Vagina (tissue), 2 donors: ENCODE measurements around the gene EFNA4. TPM values are rescaled to one million over a fixed set of nuclear protein-coding genes. Genes with fewer than 3 reads are reported as not detected.
"Not testable (repeated sequence)": the region's sequence is repeated elsewhere in the genome, so short reads cannot be mapped to it uniquely, and the experiment has no call there.

Experiments
- DNase-seq, 2 donors: peaks; one replicate each; pipeline ENCODE4 v3.0.0-alpha.2; 2017; ENCODE audit errors: extremely low spot score in 2 of 2
- H3K27ac ChIP-seq: fragments of 200-600 bp; sonication (generic); one replicate; pipeline ENCODE4 v1.5.1; 2019
- H3K27me3 ChIP-seq: fragments of 200-600 bp; sonication (generic); one replicate; pipeline ENCODE4 v1.5.1; 2019
- H3K36me3 ChIP-seq, 2 donors: fragments of 200-600 bp; sonication (generic); one replicate each; pipeline ENCODE4 v1.5.1; 2017 to 2019
- H3K4me1 ChIP-seq: fragments of 200-600 bp; sonication (generic); one replicate; pipeline ENCODE4 v1.5.1; 2019
- H3K4me3 ChIP-seq, 2 donors: fragments of 200-600 bp; sonication (generic); 1 replicate in 1 of 2; 2 replicates in 1 of 2; pipeline ENCODE4 v1.5.1; 2016 to 2019
- H3K9me3 ChIP-seq: fragments of 200-600 bp; sonication (generic); one replicate; pipeline ENCODE4 v1.5.1; 2019
- CTCF ChIP-seq, 3 experiments: fragments of 450-650 bp in 2 of 3; fragments of 200-600 bp in 1 of 3; sonication (generic) in 1 of 3; IDR thresholded peaks; one replicate each; pipeline ENCODE4 v1.5.1; 2017 to 2019; ENCODE audit warnings: antibody characterized with exemption in 3 of 3, mild to moderate bottlenecking in 2 of 3, moderate library complexity in 2 of 3
- POLR2A ChIP-seq, 2 donors: fragments of 450-650 bp; IDR thresholded peaks; one replicate each; pipeline ENCODE4 v1.6.1; 2017; ENCODE audit warnings: antibody characterized with exemption in 2 of 2, mild to moderate bottlenecking in 2 of 2, moderate library complexity in 2 of 2
- POLR2AphosphoS5 ChIP-seq, 2 donors: sonication (generic); formaldehyde crosslinking; IDR thresholded peaks; one replicate each; pipeline ENCODE4 v1.9.0; 2017; ENCODE audit warnings: antibody characterized with exemption in 2 of 2, mild to moderate bottlenecking in 2 of 2, low read depth in 1 of 2; ENCODE audit not compliant: insufficient read depth in 1 of 2
- intact Hi-C: fragments of 100-400 bp; cut with DNase I; formaldehyde crosslinking; loops from one replicate; pipeline ENCODE4 v1.15.1; 2023
- total RNA-seq: library from RNA; depleted of rRNA; stranded (reverse); fragments of >200 nt; gene quantifications from one replicate; pipeline ENCODE4 v1.2.3, GENCODE V29; 2016

EFNA4 gene
- total RNA-seq, 1 donor from 2014 or later = 13.8 TPM

GRCh38 chr1:155110381-155110780 is 46.8 kb downstream of the EFNA4 start:
- Histone ChIP-seq H3K27me3 (no peaks in the 10 kb centered on the region), H3K4me1 (no peaks in the 10 kb centered on the region), H3K27ac (no peak overlapping the region), H3K4me3 (no peak overlapping the region), H3K9me3 (no peaks in the 10 kb centered on the region), H3K36me3 (no peaks in the 10 kb centered on the region)
- DNase-seq = no peak
- intact Hi-C loops = no loop called here
- TF ChIP-seq POLR2AphosphoS5 (IDR thresholded peaks at IDR 0.05; ENCODE audit: insufficient read depth in 1 of 2, low read depth in 1 of 2) (no peak), POLR2A (IDR thresholded peaks at IDR 0.05) (no peak), CTCF (IDR thresholded peaks at IDR 0.05) (no peak)

DNA sequence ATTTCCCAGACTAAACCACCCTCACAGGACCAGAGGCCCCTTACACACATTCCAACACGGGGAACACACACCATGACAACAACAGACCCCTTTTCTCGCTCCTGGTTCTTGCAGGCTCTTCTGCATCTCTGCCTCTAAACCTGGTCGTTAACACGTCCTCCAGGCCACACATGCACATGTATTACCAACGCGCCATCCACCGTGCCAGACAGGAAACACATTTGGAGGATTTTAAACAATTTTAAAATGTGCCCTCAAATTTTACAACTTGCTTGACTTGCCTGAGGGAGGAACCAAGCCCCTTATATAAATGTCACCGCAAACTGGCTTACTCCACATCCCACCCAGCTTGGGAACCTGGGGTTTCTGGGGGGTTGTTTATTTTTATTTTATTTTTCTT is 47.3 kb downstream of the EFNA4 start:
- no peak overlapping the region for H3K4me3 ChIP-seq
- intact Hi-C loops = no loop called here
- TF ChIP-seq POLR2A (IDR thresholded peaks at IDR 0.05) (no peak), POLR2AphosphoS5 (IDR thresholded peaks at IDR 0.05; ENCODE audit: insufficient read depth in 1 of 2, low read depth in 1 of 2) (no peak), CTCF (IDR thresholded peaks at IDR 0.05) (no peak)
- no peak overlapping the region for H3K27ac ChIP-seq
- no peaks in the 10 kb centered on the region for H3K4me1 ChIP-seq
- no peaks in the 10 kb centered on the region for H3K27me3 ChIP-seq
- no peaks in the 10 kb centered on the region for H3K9me3 ChIP-seq
- no peaks in the 10 kb centered on the region for H3K36me3 ChIP-seq
- no peak for DNase-seq

GRCh38 chr1:155113450-155113980 is 50.0 kb downstream of the EFNA4 start:
- TF ChIP-seq CTCF (IDR thresholded peaks at IDR 0.05) = no peak
- no peak overlapping the region for H3K27ac ChIP-seq
- no peaks in the 10 kb centered on the region for H3K9me3 ChIP-seq
- intact Hi-C loops = no loop called here
- H3K36me3 ChIP-seq = no peaks in the 10 kb centered on the region
- no peaks in the 10 kb centered on the region for H3K27me3 ChIP-seq
- H3K4me3 ChIP-seq = no peak overlapping the region
- no peak for DNase-seq
- H3K4me1 ChIP-seq = no peaks in the 10 kb centered on the region

- Histone ChIP-seq H3K36me3 (no peaks in the 10 kb centered on the region), H3K27ac (no peak overlapping the region), H3K4me1 (no peaks in the 10 kb centered on the region), H3K4me3 (no peak overlapping the region), H3K27me3 (no peaks in the 10 kb centered on the region), H3K9me3 (no peaks in the 10 kb centered on the region)
- no peak for TF ChIP-seq POLR2A (IDR thresholded peaks at IDR 0.05)
- no peak for TF ChIP-seq CTCF (IDR thresholded peaks at IDR 0.05)
- no peak for TF ChIP-seq POLR2AphosphoS5 (IDR thresholded peaks at IDR 0.05; ENCODE audit: insufficient read depth in 1 of 2, low read depth in 1 of 2)
- no peak for DNase-seq
- intact Hi-C loops = no loop called here
Observed at GRCh38 chr1:155116113-155116764, 52.7 kb downstream of the EFNA4 start.

DNA sequence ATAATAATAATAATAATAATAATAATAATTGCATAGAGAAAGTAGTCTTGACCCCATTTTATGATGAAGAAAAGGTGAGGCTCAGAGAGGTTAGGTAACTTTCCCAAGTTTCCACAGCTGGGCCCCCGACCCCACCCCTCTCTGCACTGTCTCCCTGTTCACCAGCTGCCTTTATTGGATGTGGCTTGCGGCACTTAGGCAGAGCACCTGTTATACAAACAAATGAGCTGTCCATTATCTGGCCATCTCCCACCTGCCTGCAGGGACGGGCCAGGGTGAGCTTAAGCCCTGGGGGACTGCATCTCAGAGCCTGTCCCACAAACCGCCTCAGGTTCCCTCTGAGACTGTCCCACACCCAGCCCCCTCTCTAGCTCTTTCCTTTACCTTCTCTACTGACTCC is 54.1 kb downstream of the EFNA4 start:
- no peak overlapping the region for H3K4me3 ChIP-seq
- no peak overlapping the region for H3K27ac ChIP-seq
- no peaks in the 10 kb centered on the region for H3K9me3 ChIP-seq
- no peaks in the 10 kb centered on the region for H3K4me1 ChIP-seq
- H3K27me3 ChIP-seq = no peaks in the 10 kb centered on the region
- no peak for DNase-seq
- intact Hi-C loops = no loop called here
- no peaks in the 10 kb centered on the region for H3K36me3 ChIP-seq
- no peak for TF ChIP-seq POLR2A (IDR thresholded peaks at IDR 0.05)
- TF ChIP-seq POLR2AphosphoS5 (IDR thresholded peaks at IDR 0.05; ENCODE audit: insufficient read depth in 1 of 2, low read depth in 1 of 2) = no peak
- TF ChIP-seq CTCF (IDR thresholded peaks at IDR 0.05) = no peak

GRCh38 chr1:155118090-155118489 is 54.5 kb downstream of the EFNA4 start:
- intact Hi-C loops, H3K4me1 ChIP-seq, H3K9me3 ChIP-seq, DNase-seq, H3K27ac ChIP-seq, H3K4me3 ChIP-seq, H3K27me3 ChIP-seq, H3K36me3 ChIP-seq: not testable (repeated sequence)
